Measurements from ENCODE around the gene LRRN1.

Gene LRRN1

DNA sequence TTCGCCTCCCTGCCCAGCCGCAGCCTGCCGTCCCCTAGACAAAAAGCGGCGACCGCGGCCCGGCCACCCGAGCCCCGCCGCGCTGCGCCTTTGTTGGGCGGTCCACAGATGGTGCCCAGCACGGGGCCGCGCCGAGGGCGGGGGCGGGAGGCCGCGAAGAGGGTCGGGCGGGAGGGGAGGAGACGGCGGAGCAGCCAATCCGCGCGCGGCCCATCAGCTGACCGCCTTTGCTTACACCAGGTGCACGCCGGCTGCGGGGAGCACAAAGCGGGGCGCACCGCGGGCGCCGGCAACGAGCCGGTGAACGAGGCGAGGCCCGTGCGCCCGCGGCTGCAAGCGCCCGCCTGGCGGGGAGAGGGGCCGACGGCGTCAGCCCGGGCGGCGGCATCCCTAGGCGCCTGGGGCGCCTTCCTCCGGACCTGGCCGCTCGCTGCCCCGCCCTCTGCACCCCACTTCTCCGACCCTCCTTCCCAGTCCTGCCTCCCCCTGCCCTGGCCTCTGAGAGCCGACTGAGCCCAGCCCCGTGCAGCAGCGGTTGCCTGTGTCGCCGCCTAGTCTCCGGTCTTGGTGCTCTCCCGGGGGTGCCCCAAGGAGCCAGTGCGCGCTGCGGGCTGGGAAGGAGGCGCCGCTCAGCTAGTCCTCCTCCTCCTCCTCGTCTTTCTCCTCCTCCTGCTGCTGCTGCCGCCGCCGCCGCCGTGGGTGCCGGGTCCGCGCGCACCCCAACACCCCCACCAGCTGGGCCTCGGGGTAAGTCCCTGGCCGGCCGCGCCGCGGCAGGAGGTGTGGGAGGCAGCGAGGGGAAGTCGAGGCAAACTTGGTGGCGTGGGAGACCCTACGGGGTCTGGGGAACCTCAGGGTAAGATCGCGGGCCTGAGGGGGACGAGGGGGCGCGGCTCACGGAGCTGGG, at the start of gene LRRN1:
TSS of gene LRRN1 (plus strand) at position 259 of the 907 bp plus-strand sequence. CDS start 45,211 bp downstream, outside the sequence.
- DNase-seq (ENCODE audit: low read depth in 3 of 3): peak in 1 of 3 experiments; percentile 8

- no peak for DNase-seq (ENCODE audit: low read depth in 3 of 3)
Observed at GRCh38 chr3:3753416-3753815, 45.8 kb upstream of the LRRN1 start.

DNA sequence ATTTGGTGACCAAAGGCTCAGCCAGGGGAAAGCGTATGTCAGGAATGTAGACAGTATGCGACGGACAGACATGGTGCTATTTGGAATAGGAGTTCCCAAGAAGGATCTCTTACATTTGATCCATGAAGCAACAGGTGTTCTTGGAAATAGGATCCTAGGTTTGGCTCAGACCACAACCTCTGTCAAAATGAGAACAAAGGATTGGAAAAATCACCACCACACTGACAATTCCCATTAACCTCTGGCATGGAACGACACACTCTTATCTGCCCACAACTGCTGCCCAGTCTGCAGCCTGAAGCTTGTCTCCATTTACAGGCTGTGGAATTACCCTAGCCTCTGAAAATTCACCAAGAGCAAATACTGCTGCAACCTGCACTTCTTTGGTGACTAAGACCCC, 33.6 kb upstream of the LRRN1 start:
- no peak for DNase-seq (ENCODE audit: low read depth in 3 of 3)

DNA sequence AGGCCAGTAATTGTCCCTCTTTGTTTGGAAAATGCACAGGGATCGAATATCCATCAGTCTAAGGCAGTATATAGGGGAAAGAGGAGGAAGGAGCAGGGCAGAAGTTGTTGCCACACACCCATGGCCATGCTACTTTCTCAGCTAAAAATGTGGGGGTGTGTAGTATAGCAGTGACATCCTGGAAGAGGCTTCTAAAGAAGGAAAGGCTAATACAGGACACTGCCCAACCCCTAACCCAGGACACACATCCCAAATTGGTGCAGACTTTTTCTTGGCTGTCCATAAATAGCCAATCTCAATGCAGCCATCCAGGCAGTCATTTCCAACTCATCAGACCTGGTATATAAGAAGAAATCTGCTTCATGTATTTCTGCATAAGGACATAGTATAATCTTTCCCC, 33.1 kb upstream of the LRRN1 start:
- DNase-seq (ENCODE audit: low read depth in 3 of 3): no peak

DNA sequence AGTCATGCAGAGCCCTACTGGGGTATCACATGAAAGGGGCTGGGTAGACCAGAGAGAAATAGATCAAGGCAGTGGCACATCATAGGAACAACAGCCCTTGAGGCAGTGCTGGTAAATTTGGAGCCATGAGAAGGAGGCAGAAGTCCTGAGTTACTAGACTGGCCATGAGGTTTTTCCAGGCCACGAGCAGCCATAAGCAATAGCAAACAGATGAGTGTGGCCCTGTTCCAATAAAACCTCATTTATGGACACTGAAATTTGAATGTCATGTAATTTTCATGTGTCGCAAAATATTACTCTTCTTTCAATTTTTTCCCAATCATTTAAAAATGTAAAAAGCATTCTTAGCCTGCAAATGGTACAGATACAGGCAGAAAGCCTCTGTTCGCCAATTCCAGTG, 28.1 kb upstream of the LRRN1 start:
- no peak for DNase-seq (ENCODE audit: low read depth in 3 of 3)

DNA sequence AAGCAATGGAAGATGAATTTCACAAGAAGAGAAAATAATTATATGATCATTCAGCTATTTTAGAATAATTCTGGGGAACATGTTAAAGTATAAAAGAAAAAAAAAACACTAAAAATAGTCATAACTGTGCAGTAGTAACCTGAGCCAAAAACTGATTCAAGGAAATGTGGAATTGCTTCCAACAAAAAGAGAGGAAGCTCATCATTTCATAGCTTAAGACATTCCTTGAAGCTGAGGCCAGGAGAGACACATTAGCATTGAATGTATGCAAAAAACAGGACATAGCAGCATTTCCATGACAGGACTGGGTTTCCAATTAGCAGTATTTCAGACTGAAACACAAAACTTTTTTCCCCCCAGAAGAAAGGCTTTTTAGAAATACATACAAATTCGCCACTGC, 27.7 kb upstream of the LRRN1 start:
- no peak for DNase-seq (ENCODE audit: low read depth in 3 of 3)

DNA sequence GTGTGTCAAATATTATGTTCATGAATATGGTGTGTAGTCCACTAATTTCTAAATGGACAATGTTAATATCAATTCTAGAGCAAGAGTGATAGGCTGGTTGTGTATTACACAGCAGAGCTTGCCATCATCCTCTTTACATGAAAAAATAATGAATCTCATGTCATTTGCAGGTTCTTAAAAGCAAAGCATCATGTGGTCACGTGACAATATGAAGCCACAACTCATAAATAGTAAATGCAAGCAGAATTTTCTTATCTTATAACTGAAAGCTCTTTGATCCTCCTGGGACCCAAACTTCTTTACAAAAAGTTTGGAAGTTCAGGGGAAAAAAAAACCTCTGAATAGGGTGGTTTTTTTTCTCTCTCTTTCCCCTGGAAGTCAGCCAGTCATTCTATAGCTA, 26.9 kb upstream of the LRRN1 start:
- DNase-seq (ENCODE audit: low read depth in 3 of 3): no peak

GRCh38 chr3:3772920-3773319, 26.3 kb upstream of the LRRN1 start:
- DNase-seq (ENCODE audit: low read depth in 3 of 3): no peak

DNA sequence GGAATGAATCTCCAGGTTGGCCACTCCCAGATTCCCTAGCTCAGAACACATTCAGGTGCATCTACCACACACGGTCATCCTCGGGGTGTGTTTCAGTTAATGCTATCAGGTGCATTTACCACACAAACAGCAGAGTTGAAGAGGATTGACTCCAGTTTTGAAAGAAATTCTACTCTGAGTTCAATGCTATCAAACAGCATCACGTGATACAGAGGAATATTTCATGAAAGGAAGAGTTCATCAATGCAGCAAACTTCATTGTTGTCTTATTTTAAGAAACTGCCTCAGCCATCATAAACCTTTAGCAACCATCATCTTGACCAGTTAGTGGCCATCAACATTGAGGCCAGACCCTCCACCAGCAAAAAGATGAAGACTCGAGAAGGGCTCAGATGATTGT, 22.6 kb upstream of the LRRN1 start:
- no peak for DNase-seq (ENCODE audit: low read depth in 3 of 3)

DNA sequence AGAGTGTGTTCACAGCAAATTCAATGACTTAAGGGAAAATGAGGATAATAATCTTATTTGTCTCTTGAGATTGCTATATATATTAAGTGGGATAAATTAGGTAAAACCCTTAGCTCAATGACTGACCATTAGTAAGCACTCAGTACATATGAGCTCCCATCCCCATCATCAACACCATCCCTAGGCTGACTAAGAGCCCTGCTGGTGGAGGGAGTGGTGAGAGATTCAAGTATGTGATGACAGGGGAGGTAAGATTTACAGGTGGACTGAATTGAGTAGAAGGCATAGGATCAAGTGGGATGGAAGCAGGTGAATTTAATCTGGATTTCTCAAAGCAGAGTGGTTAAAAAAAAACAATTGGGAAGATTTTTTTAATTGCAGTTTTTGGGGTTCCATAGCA, 21.0 kb upstream of the LRRN1 start:
- DNase-seq (ENCODE audit: low read depth in 3 of 3): no peak

DNA sequence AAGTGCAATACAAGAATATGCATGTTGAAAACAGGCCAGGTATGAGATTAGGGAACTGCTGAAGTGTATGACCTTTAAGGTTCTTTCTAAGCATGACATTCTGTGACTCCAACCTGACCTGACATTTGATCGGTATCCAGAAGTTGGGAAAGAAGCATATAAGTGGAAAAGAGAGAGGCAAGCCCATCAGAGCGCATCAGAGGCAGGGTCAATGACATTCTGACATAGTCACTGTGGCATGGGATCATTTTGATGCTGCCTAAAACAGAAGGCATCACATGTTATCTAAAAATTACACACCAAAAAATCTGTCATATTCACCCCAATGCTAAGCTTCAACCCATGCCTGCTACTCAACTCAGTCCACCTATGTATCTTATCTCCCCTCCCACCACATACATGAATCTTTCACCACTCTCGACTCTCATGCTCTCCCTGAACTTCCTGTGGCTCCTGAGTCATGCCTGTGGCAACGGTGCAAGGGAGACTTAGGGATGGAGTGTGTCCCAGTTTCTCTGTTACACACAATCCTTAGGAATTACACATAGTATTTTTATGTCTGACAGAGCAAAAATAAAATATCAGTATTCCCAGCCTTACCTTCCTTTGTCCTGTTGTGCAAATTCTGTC, 20.5 kb upstream of the LRRN1 start:
- no peak for DNase-seq (ENCODE audit: low read depth in 3 of 3)

DNA sequence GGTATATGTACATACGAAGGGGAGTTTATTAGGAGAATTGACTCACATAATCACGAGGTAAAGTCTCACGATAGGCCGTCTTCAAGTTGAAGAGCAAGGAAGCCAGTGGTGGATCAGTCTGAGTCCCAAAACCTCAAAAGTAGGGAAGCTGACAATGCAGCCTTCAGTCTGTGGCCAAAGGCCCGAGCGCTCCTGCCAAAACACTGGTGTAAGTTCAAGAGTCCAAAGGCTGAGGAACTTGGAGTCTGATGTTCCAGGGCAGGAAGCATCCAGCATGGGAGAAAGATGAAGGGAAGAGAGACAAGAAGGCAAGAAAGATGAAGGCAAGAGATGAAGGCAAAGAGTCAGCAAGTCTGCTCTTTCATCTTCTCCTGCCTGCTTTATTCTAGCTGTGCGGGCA, 16.8 kb upstream of the LRRN1 start:
- no peak for DNase-seq (ENCODE audit: low read depth in 3 of 3)

DNA sequence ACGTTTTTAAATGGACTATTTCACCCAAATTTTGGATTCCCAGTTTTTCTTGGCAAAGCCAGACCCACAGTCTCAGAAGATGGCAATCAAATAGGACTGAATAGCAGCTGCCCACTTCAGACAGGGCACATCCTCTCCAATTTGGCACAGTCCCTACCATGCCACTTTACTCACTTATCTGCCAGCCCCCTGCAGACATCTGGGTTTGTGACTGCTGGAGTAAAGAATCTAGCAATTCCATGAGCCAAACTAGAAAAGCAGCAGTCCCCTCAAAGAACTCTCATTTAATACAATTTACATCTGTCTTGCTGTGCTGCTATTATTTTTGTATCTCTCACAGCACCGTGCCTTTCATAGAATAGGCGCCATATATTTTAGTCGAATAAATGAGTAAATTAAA, 16.0 kb upstream of the LRRN1 start:
- no peak for DNase-seq (ENCODE audit: low read depth in 3 of 3)

GRCh38 chr3:3783696-3784095, 15.5 kb upstream of the LRRN1 start:
- no peak for DNase-seq (ENCODE audit: low read depth in 3 of 3)

DNA sequence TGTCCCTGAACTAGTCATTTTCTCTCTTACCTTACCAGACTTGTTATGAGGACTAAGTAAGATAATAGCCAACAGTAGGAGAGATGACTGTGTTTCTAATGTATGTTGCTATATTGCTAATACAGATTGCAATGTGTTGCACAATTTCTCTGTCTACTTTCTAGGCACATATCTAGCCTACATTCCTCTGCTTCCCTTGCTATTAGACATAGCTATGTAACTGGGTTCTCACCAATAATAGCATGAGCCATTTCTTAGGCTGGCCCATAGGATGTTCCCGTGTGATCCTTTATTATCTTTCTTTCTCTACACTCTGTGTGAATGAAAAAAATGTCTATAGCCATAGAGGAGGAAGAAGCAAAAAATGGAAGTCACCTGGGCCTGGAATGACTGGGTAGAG, 6.8 kb upstream of the LRRN1 start:
- no peak for DNase-seq (ENCODE audit: low read depth in 3 of 3)

DNA sequence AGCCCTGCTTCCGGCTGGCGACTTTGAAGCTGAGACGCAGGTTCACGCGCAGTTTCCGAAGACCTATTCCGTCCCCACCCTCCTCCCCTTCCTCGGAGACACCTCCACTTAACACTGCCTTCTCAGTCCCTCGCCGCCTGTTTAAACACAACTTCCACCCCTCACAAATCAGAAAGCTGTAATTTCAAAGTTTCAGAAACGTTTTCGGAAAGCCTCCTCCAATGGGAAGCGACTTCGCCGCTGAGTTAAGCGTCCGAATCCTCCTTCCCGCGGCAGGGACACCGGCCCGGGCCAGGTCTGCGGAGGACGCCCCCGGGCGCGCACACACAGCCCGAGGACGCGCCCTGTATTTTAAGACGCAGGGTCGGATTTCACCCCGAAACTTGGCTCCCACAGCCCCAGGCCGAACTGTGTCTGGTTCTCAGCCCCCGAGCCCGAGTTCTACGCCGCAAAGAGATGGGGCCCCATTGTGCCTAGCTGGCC, 559 bp upstream of the LRRN1 start:
- DNase-seq (ENCODE audit: low read depth in 3 of 3): no peak

- no peak for DNase-seq (ENCODE audit: low read depth in 3 of 3)
Observed at GRCh38 chr3:3800080-3800455, 837 bp downstream of the LRRN1 start.

DNA sequence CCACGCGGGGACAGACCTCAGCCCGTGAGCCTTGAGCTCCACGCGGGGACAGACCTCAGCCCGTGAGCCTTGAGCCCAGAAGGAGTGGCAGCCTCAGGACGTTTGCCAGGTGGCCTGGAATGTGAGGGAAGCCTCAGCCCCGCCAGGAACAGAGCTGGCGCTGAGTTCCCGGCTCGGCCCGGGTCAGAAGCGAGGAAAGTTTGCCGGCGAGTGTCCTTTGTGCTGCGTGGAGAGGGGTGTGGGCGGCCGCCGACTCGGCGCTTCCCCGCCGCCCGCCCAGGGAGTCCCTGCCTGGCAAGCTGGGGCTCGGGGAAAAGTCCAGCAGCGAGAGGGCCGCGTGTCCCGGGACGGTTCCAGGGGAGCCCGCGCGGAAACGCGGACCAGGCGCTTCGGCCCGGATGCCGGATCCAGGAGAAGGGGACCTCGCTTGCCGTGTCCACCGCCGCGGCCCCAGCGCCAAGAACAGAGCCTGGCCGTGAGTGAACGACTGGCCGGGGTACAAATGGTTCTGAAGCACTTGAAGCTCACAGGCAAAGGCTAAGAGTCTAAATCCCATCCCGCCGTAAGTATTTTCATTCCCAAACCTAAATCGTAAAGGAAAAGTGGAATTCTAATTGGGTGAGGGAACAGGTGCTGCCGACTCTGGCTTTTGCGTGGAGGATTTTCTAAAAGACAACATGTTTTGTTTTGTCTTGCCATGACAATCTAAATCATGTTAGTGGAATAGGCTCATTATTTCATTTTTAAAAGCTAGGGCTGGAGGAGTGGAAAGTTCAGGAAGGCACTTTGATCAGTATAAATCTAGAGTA, 1.7 kb downstream of the LRRN1 start:
- no peak for DNase-seq (ENCODE audit: low read depth in 3 of 3)

- DNase-seq (ENCODE audit: low read depth in 3 of 3): no peak
Observed at GRCh38 chr3:3801494-3801841, 2.2 kb downstream of the LRRN1 start.

DNA sequence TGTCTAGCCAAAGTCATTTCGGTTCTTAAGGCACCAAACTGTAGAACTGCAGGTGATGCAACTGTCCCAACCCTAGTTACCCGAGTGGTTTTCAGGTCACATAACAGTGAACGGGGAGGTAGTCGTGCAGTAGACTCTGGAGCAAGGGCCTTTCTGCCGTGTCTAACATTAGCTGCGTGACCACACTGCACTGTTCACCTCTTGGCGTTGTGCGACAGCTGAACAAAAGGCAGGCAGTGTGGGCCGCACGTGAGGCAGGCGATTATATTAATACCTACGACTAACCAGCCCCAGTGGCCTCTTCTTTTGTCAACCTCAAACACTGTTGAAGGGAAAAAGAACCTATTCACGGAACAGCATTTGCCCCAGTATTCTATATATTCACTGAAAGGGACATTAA, 2.8 kb downstream of the LRRN1 start:
- no peak for DNase-seq (ENCODE audit: low read depth in 3 of 3)

DNA sequence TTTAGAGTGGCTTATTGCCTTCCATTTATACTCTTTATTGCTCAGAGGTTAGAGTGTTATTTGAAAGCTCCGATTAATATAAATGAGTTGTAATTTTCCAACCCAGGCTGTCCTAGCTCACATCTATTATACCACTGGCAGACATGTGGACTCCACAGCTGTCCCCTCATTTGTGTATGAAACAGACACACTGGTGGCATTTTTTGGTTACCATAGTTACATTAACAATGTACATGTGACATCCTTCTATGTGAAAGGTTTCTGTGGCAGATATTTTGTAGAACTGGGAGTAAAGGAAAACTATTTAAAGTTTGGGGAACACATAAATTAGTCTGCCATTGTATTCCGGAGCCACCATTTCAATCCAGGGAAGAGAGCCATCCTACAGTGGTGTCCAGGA, 5.3 kb downstream of the LRRN1 start:
- DNase-seq (ENCODE audit: low read depth in 3 of 3): no peak

DNA sequence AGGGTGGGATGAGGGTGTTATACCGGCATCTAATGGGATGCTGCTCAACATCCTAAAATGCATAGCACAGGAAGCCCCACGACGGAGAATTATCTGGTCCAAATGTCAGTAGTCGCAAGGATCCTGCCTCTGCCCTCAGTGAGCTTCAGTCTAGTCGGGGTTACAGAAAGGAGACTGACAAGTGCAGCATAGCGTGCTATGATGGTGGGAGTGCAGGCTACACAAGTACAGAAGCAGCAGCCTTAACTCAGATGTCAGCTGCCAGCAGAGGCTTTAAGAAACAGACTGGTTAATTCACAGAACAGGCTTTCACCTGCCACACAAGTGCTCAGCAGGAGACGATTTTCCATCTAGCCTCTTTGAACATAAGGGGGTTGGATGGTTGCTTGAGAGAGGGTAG, 6.9 kb downstream of the LRRN1 start:
- no peak for DNase-seq (ENCODE audit: low read depth in 3 of 3)

GRCh38 chr3:3806856-3807255, 7.6 kb downstream of the LRRN1 start:
- no peak for DNase-seq (ENCODE audit: low read depth in 3 of 3)

Measured in stimulated activated CD4-positive, alpha-beta T cell treated with anti-CD3 and anti-CD28 coated beads, TNF-alpha, amount 100 ng/mL, for 4 hours (primary cell).